DMS153 treated with DMSO at 0.1 percent for 48 hours (cell line): ENCODE data around the gene VPS37D.

Experiments
- DNase-seq: peaks from one replicate; lab custom pipeline; 2025; ENCODE audit not compliant: unreplicated experiment; lab: John Stamatoyannopoulos, UW

Gene VPS37D

DNA sequence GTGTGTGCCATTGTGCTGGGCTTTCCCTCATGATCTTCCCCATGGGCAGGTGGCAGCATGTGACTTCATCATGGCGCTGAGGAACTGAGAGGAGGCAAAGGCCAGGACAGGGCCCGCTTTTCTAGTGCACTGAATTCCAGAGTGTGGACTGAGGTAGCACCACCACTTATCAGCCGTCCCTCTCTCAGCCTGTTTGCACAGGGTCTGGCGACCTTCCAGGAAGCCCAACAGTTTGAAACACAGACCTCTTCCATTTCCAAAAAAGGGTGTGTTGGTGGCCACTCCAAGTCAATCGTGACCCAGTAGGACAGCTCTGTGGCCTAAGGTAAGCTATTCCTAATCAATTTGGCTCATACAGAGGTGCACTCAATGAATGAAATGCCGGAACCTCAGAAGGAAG, 11.2 kb downstream of the VPS37D start:
- DNase-seq, result no peak

DNA sequence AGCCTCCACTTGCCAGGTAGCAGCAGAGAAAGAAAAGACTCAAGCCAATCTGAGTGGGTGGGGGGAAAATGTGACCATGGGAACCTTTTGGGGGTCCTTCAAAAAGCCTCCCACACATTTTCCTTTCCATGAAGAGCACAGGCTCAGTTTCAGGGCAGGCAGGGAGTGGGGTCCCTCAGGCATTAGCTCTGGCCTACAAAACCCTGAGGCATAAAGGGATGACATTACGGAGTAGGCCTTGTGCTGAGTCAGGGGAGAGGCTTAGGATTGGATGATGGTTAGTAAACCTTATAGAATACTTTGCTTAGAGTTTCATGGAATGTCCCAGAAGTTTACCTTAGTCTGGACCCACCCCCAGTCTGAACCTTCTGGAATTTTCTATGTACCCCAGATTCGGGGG, 12.1 kb downstream of the VPS37D start:
- no peak for DNase-seq

DNA sequence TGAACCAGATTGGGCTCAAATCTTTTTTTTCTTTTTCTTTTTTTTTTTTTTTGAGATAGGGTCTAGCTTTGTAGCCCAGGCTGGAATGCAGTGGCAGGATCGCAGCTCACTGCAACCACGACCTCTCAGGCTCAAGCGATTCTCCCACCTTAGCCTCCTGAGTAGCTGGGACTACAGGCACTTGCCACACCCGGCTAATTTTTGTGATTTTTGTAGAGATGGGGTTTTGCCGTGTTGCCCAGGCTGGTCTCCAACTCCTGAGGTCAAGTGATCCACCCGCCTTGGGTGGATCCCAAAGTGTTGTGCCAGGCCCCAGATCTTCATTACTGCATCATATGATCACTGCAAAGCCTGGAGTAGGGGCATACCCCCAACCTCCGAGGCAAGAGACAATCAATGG, 12.9 kb downstream of the VPS37D start:
- no peak for DNase-seq

DNA sequence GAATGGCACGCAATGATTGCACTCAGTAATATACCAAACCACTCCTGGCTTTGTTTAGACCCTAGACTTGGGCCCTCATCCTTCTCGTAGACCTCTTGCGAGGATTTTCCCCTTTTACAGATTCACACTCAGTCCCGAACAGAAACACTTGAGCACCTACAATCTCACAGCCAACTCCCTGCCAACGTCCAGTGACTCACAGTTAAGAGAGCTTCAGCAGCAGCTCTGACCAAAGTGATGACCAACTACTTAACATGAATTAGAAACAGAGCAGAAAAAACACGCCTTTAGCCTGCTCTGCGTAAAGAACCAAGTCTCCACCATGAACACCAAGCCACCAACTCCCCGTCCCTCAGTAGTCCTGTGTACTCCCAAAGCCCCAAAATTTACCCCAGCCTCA, 13.4 kb downstream of the VPS37D start:
- no peak for DNase-seq

DNA sequence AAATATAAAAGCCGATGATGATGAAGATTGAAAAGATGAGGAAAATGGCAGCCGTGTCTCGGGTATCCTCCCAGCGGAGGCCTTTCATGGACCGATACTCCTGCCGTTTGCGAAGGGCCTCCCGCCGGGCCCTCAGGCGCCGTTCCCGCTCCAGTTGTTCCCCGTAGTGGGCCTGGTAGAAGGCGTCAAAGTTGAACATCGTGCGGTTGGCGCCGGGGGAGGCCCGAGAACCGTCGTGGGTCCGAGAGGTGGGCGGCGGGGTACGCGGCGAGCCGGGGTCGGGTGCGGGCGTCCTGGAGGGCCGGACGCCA, 15.1 kb downstream of the VPS37D start:
- DNase-seq, result no peak

DNA sequence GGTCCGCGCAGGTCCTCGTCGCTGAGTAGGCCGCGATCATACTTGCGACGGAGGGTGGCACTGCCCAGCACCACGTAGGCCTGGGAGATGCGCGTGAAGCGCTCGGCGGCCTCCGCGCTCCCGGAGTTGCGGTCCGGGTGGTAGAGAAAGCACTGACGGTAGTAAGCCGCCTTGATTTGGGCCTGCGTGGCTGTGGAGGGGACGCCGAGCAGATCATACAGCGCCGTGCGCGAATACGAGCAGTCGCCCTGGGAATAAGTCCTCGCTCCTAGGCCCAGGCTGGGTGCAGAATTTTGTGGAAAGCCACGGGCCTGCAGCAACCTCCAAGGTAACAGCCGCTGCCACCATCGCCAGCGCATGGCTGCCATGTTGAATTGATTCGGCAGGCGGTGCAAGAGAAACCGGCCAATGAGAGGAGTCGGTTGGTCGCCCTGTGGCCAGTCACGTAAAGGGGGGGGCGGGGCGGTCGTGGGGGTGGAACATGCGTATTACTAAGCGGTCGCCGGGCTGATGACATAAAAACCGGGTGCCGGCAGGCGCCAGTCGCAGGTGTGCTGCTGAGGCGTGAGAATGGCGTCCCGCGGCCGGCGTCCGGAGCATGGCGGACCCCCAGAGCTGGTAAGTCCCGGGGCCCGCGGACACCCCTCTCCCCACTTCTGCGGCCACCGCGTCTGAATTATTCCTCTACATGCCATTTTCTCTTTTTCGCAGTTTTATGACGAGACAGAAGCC, 15.6 kb downstream of the VPS37D start, which contains the start of the genes BUD23 and DNAJC30:
BUD23 (plus strand) TSS at position 542 of the 732 bp plus-strand sequence; CDS start at position 571, 29 bp downstream.
DNAJC30 (minus strand) TSS at position 398 of the 732 bp plus-strand sequence; CDS start at position 368, 30 bp downstream.
- DNase-seq, result peak; percentile 77

DNA sequence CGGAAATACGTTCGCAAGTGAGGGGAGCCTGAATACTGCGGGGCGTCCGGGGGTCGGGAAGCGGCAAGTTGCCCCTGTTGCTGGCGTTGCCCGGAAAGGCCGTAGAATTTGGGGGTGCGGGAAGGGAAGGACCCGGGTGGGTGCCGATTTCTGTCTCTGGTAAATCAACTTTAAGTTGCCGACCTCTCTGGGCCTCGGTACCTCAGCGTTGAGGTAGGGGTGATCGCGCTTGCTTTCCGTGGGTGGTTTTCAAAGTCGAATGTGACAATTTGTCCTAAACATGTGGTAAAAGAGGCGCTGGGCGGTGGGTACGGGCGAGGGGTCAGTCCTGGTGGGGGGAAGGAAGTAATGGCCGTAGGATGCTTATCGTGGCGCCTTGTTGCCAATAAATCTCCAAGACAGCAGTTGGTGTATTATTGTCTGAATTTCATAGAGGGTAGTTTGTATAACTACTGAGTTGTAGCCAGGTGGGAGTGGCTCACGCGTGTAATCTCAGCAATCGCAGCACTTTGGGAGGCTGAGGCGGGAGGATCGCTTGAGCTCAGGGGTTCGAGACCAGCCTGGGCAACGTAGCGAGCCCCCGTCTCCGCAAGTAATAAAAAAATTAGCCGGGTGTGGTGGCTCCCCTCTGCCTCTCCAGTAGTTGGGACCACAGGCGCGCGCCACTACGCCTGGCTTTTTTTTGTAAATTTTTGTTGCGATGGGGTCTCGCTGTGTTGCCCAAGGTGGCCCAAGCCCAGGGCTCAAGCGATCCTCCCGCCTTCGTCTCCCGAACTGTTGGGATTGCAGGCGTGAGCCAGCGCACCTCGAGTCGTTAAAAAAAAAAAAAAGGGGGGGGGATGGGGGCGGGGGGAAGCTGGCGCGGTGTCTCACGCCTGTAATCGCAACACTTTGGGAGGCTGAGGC, 16.4 kb downstream of the VPS37D start:
- DNase-seq, result no peak

DNA sequence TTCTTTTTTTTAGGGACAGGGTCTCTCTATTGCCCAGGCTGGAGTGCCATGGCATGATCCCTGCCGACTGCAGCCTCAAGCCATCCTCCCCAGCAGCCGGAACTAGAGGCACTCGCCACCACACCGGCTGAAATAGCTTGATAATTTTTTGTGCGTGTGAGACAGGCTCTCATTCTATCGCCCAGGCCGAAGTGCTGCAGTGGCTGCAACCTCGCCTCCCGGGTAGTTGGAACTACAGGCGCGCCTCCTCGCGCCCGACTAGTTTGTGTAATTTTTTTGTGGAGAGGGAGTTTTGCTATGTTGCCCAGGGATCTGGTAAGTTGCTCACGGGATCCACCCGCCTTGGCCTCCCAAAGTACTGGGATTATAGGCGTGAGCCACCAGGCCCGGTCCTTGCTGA, 17.7 kb downstream of the VPS37D start:
- DNase-seq, result no peak

DNA sequence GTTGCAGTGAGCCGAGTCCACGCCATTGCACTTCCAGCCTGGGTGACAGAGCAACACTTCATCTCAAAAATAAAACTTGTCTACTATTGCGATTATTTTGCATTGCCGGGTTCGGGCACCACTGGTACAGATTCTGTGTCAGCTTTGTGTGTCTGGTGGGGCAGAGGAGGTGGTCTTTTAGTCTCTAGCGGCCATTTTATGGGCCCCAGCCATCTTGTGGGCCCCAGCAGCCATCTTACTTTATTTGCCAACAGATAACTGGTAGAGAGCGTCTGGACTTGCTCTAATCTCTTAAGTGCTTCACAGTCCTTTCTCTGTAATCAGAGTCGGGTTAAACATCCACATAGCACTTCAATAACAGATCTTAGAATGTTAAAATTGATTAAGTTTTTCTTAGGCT, 20.7 kb downstream of the VPS37D start:
- DNase-seq, result no peak

DNA sequence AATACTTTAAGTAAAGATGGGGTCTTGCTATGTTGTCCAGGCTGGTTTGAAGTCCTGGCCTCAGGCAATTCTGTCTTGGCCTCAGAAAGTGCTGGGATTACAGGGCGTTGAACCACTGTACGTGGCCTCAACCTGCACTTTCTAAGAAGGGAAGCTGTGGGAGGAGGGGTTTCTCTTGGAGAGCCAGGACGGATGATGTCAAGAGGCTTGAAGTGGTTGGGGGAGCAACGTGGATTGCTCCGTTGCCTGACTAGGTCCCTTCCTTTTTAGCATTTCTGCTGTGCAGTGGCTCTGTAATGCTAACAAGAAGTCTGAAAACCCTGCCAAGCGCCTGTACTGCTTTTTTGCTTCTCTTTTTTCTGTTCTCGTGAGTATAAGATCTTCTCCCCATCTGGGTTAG, 23.0 kb downstream of the VPS37D start:
- no peak for DNase-seq

DNA sequence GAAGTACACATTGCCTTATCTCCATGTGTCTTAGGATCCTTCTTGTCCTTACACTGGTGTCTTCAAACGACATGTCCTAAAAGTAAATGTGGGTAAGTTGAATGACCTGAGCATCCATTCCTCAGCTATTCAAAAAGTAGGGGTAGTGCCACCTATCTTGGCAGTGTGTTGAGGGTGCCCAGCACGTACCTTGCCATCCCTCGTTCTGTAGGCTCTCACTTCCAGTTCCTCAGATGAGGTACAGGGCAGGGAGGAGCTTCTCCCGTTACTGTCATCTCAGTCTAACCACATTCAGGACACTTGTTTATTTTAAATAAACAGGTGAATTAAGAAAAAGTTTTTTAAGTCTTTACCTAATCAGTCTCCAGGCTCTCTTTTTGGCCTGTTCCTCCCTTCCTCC, 28.7 kb downstream of the VPS37D start:
- DNase-seq, result no peak

DNA sequence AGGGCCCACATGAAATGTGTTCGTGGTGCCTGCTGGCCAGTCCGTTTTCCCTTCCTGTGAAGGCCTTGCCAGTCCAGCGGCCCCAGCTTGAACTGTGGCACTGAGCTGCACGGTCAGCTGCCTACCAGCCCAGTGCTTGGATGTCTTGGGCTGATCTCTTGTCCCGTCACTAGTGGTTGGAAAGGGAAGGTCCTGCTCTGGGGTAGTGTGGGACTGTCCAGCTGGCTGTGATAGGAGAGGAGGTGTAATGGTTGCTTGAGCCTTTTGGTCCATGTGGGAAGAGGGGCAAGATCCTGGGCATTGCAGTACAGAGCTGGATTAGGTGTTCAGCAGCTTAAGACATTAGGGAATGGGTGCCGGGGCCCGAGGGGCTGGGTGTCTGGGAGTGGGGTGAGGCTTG, 30.8 kb downstream of the VPS37D start:
- DNase-seq, result no peak

DNA sequence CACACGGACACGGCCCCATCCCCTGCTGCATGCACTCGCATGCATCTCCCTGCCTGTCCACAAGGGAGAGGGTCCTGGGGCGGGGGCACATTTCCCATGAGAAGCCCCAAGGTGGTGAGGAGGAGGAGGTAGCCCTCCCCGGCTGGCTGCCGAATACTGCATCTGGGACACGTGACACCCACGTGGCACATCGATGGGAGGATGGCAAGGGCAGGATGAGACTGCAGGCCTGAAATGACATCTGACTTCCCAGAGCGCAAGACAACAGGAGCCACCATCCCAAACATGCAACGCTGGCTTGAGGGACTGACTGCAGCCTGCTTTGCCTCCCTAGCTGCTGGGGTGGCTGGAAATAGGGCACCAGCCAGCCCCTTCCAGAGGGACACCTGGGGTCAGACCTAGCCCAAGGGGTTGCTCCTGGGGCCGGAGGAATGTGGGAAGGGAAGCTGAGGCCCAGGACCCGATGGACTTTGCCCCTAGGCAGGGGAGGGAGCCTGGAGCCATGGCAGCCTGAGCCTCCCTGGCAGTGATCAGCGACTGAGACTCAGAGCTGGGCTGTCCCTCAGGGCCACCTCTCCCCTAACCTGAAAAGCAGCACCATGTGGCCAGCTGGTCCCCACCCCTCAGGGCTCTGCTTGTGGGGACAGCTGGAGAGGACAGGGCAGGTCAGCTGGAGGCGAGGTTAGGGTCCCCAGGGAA, 31.9 kb downstream of the VPS37D start:
- DNase-seq, result no peak

DNA sequence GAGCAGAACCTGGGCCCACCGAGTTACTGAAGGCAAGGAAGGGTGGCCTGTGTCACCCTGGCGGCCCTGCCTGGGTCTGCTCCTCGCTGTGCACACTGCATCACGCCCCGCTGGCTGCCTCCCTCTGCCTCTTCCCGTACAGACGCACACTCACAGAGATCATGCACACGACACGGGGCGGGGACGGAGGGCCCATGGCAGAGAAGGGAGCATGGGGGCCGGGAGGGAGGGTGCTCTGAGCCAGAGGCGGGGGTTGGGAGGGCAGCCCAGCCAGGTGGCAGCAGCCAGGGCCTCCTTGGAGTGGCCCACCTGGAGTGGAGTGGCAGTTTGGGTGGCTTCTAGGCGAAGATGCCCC, 32.4 kb downstream of the VPS37D start:
- no peak for DNase-seq

DNA sequence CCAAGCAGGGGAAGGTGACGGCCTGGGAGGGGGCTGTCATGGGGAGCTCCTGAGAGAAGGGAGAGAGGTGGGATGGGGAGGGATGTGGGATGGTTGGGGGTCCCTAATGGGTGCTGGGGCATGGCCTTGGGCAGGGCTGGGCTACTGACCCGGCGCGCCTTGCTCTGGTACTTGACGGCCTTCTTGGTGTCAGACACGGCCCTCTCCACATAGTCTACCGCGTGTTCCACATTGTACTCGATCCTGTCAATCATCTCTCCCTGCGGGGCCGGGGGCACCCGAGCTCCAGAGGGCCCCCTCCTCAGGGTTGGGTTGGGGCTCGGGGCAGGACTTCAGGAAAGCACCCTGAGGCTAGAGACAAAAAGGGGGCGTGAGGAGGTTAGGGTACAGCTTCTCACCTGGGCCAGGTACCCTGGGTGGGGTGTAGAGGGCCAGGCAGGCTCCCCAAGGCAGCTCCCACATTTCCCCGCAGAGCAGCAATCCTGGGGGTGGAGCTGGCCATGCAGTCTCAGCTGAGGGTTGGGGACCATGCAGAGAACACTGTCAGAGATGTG, 33.0 kb downstream of the VPS37D start:
- no peak for DNase-seq

DNA sequence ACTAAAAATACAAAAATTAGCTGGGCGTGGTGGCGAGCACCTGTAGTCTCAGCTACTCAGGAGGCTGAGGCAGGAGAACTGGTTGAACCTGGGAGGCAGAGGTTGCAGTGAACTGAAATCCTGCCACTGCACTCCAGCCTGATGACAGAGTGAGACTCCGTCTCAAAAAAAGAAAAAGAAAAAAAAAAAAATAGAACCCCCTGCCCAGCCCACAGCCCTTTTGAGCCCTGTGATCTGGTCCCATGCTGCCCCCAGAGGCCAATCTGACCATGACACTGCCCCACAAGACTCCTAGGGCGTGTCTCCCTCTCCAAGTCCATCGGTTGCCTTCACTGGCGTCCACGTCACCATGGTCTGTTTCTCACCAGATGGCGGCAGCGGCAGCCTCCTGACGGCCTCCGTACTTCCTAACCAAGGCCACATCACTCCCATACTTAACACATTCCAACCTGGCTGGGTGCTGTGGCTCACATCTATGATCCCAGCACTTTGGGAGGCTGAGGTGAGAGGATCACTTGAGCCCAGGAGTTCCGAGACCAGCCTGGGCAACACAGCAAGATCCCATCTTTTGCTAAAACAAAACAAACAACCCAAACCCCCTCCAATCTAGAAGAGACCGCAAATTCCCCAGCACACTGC, 33.8 kb downstream of the VPS37D start:
- no peak for DNase-seq

DNA sequence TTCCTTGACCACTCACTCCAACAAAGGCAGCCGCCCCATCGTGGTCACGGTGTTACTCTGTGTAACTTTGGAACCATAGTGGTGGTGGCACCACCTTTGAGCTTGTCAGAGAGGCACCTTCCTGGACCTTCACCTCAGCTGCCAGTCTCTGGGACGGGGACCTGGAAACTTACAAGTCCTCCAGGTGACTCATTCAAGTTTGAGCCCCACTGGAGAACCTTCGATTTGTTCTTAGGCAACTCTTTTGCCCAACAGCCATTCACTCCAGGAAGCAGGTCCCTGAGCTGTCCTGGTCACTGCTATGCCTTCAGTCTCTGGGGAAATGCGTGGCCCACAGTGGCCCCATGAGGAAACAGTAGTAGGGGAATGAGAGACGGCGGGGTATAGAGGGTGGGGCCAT, 34.6 kb downstream of the VPS37D start:
- DNase-seq, result no peak

DNA sequence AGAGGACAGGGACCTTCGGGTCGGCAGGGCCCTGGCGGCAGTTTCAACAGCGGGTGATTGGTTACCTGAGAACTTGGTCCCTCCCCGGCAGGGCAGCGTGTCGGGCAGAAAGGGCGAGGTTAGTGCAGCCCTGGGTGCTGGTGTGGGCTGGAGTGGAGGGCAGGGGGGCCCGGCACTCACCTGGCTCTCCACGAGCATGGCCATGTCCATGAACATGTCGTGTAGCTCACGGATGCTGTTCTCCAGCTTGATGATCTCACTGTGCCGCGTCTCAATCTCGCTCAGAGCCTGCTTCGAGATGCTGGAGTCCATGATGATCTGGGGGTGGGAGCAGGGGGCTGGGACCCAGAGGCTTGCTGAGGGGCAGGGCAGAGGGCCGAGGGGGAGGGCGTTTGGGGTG, 35.0 kb downstream of the VPS37D start:
- no peak for DNase-seq

DNA sequence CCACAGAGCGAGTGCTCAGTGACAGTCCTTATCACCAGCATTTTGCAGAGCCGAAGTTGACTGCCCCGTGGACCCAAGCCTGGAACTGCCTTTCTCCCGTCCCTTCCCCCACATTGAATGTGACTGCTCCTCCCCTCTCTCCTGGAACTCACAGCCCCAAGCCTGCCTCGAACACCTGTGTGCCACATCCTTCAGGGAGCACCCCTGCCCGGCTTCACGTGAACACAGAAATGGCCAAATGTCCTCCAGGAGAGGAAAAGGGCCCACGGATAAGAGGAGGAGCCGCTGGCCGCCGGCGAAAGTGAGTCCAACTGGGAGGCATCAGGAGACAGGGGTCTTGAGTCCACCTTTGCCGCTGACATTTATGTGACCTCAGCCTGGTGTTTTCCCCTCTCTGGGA, 35.6 kb downstream of the VPS37D start:
- DNase-seq, result no peak

DNA sequence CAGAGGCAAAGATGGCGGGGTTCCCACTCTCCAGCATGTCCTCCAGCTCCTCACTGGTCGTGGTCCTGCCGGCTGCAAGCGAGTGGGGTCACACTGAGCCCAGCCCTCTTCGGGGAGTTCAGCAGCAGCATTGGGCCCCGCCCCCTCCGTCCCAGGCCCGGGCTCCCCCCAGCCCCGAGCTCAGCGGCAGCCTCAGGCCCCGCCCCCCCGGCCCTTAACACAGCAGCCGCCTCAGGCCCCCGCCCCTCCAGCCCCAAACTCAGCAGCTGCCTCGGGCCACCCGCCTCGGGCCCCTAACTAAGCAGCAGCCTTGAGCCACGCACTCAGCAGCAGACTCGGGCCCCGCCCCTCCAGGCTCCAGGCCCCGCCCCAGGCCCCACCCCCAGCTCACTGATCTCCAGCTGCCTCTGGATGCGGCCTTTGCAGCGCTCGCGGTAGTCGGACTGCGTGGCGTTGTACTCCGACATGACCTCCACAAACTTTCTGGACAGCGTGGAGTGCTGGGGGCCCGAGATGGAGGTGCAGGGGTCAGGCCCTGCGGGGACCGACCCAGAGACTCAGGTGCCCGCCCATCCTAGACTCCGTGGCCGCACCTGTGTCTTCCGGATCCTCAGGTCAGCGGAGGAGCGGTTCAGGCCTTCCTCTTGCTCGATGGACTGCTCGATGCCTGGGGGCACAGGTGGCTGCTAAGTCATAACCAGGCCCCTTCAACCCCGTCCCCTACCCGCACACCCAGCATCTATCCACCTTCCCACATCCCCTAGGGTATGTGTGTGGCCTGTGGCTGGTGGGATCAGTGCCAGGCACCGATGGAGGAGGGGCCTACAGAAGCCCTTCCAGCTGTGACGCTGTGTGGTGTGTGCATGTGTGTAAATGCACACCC, 36.4 kb downstream of the VPS37D start:
- no peak for DNase-seq
